ENCODE data around the gene LGALS8. TPM values are rescaled to one million over a fixed set of nuclear protein-coding genes. Genes with fewer than 3 reads are reported as not detected.
"Not testable (repeated sequence)": the region's sequence is repeated elsewhere in the genome, so short reads cannot be mapped to it uniquely, and the experiment has no call there.

Gene LGALS8
- total RNA-seq, 4 donors from 2014 or later = 32.8 to 83.3 (median 51.9) TPM

DNA sequence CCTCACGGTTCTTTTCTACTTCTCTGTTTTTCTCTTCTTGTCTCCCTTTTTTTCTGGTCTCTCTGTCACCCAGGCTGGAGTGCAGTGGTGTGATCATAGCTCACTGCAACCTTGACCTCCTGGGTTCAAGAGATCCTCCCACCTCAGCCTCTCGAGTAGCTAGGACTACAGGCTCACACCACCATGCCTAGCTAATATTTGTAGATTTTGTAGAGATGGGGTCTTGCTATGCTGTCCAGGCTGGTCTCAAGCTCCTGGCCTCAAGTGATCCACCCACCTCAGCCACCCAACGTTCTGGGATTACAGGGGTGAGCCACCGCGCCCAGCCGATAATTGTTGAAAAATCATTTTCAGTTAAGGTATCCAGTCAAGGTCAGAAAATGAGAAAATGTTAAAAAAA is 25.9 kb upstream of the LGALS8 start:
- Histone ChIP-seq H3K4me3 (no peak overlapping the region), H3K27me3 (no peaks in the 10 kb centered on the region), H3K4me1 (peaks cover 4 to 14% (median 11%) of the 10 kb centered on the region in 4 donors), H3K27ac (replicated peaks in 1 of 4) (no peak overlapping the region), H3K9me3 (no peaks in the 10 kb centered on the region), H3K36me3 (no peaks in the 10 kb centered on the region)
- TF ChIP-seq, protein P1, sequence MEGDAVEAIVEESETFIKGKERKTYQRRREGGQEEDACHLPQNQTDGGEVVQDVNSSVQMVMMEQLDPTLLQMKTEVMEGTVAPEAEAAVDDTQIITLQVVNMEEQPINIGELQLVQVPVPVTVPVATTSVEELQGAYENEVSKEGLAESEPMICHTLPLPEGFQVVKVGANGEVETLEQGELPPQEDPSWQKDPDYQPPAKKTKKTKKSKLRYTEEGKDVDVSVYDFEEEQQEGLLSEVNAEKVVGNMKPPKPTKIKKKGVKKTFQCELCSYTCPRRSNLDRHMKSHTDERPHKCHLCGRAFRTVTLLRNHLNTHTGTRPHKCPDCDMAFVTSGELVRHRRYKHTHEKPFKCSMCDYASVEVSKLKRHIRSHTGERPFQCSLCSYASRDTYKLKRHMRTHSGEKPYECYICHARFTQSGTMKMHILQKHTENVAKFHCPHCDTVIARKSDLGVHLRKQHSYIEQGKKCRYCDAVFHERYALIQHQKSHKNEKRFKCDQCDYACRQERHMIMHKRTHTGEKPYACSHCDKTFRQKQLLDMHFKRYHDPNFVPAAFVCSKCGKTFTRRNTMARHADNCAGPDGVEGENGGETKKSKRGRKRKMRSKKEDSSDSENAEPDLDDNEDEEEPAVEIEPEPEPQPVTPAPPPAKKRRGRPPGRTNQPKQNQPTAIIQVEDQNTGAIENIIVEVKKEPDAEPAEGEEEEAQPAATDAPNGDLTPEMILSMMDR (IDR thresholded peaks at IDR 0.05) = no peak
- TF ChIP-seq POLR2A (IDR thresholded peaks at IDR 0.05; ENCODE audit: low read depth) = no peak
- TF ChIP-seq POLR2AphosphoS5 (IDR thresholded peaks at IDR 0.05) = no peak
- no peak for TF ChIP-seq EP300 (IDR thresholded peaks at IDR 0.05)
- intact Hi-C loops (cut with DNase I) = no loop called here
- no peak for DNase-seq (ENCODE audit: extremely low spot score)
- WGBS = 75% methylated on average over 6 of the region's 6 CpGs

DNA sequence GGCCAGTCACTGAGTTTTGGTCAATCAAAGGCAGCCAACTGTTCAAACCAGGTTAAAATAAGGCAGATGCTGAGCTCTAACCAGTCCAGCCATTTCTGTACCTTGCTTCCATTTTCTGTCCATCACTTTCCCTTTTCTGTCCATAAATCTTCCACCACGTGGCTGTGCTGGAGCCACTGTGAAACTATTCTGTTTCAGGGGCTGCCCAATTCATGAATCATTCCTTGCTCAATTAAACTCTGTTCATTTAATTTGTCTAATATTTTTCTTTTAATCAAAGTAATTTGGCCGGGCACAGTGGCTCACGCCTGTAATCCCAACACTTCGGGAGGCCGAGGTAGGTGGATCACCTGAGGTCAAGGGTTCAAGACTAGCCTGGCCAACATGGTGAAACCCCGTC is 22.7 kb upstream of the LGALS8 start:
- TF ChIP-seq, protein P1 (IDR thresholded peaks at IDR 0.05) = no peak
- TF ChIP-seq POLR2A (IDR thresholded peaks at IDR 0.05; ENCODE audit: low read depth) (no peak), POLR2AphosphoS5 (IDR thresholded peaks at IDR 0.05) (no peak), EP300 (IDR thresholded peaks at IDR 0.05) (no peak)
- Histone ChIP-seq H3K27me3 (no peaks in the 10 kb centered on the region), H3K4me3 (no peak overlapping the region), H3K4me1 (peaks cover 8 to 12% (median 11%) of the 10 kb centered on the region in 4 donors), H3K36me3 (no peaks in the 10 kb centered on the region), H3K9me3 (no peaks in the 10 kb centered on the region), H3K27ac (replicated peaks in 1 of 4) (no peak overlapping the region)
- intact Hi-C loops (cut with DNase I) = no loop called here
- DNase-seq (ENCODE audit: extremely low spot score) = no peak
- 90% methylated on average over 6 of the region's 6 CpGs for WGBS

DNA sequence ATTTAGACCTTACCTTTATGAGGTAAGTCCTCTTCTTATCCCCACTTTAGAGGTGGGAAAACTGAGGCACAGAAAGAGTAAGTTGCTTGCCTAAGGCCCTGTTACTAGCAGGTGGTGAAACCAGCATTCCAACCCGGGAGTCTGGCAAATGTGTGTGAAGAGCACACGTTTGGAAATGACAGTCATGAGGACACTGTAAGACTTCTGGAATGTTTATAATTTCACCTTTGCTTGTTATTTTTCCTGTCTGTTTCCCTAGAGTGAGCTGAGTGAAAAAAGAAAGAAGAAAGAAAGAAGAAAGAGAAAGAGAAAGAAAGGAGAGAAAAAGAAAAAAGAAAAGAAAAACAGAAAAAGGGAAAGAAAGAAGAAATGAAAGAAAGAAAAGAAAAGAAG is 21.2 kb upstream of the LGALS8 start:
- peak in 1 of 2 donors; percentile 44 for TF ChIP-seq POLR2AphosphoS5 (IDR thresholded peaks at IDR 0.05)
- TF ChIP-seq, protein P1 (IDR thresholded peaks at IDR 0.05) = no peak
- no peak for DNase-seq (ENCODE audit: extremely low spot score)
- Histone ChIP-seq H3K4me3 (peak overlapping the region in 3 of 4 donors; percentile 38 to 46 (median 40)), H3K4me1 (peaks cover 8 to 12% (median 11%) of the 10 kb centered on the region in 4 donors), H3K27me3 (no peaks in the 10 kb centered on the region), H3K36me3 (no peaks in the 10 kb centered on the region), H3K27ac (replicated peaks in 1 of 4) (peak overlapping the region in 1 of 4 donors; percentile 44), H3K9me3 (no peaks in the 10 kb centered on the region)
- intact Hi-C loops (cut with DNase I) = no loop called here
- WGBS = 22% methylated on average over 2 of the region's 2 CpGs

DNA sequence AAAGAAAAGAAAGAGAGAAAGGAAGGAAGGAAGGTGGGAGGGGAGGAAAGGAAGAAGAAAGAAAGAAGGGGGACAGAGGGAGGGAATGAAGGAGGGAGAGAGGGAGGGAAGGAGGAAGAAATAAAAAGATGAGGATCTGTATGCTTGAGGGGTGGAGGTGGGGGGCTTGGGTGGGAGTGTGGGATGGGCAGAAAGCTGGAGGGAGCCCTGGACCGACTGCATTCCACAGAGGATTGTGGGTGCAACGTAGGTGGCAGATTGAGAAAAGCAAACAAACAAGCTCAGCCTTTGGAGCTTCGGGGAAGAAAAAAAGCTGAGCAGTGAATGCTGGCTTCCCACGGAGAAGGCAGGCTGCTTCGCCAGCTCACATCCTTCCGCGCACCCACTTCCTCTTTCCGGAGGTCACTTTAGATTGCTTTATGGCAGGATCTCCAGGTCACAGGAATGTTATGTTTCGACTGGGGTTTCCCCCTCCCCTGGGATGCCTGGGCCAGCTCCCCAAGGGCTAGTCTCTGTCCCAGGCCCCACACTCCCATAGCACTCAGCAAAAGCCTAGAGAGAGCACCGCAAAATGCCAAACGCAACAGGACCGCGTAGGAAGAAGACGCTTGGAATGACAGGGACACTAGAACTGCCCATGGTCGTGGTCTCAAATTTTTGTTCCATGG is 20.7 kb upstream of the LGALS8 start:
- Histone ChIP-seq H3K27ac (replicated peaks in 1 of 4) (peak overlapping the region in 1 of 4 donors; percentile 44), H3K9me3 (no peaks in the 10 kb centered on the region), H3K4me3 (peak overlapping the region; percentile 38 to 56 (median 43)), H3K36me3 (no peaks in the 10 kb centered on the region), H3K27me3 (no peaks in the 10 kb centered on the region), H3K4me1 (peaks cover 8 to 12% (median 11%) of the 10 kb centered on the region in 4 donors)
- intact Hi-C loops (cut with DNase I) = no loop called here
- no peak for DNase-seq (ENCODE audit: extremely low spot score)
- no peak for TF ChIP-seq POLR2A (IDR thresholded peaks at IDR 0.05; ENCODE audit: low read depth)
- TF ChIP-seq POLR2AphosphoS5 (IDR thresholded peaks at IDR 0.05) = no peak
- no peak for TF ChIP-seq EP300 (IDR thresholded peaks at IDR 0.05)
- TF ChIP-seq, protein P1 (IDR thresholded peaks at IDR 0.05) = no peak
- WGBS = 18% methylated on average over 15 of the region's 15 CpGs

DNA sequence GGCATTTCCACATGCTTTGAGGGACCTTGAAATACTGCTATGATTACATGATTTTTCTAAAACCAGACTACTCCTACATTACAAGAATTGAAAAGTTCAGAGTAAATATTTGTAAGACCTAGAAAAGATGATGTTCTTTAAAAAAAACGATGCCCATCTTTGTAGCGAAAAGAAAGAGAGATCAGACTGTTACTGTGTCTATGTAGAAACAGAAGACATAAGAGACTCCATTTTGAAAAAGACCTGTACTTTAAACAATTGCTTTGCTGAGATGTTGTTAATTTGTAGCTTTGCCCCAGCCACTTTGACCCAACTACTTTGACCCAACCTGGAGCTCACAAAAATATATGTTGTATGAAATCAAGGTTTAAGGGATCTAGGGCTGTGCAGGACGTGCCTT is 19.4 kb upstream of the LGALS8 start:
- H3K4me3 ChIP-seq; H3K9me3 ChIP-seq; H3K27me3 ChIP-seq; H3K36me3 ChIP-seq; DNase-seq (ENCODE audit: extremely low spot score); intact Hi-C loops (cut with DNase I); H3K27ac ChIP-seq (replicated peaks in 1 of 4): not testable (repeated sequence)
- H3K4me1 ChIP-seq = peaks cover 8 to 12% (median 11%) of the 10 kb centered on the region in 4 donors
- 88% methylated on average over 3 of the region's 3 CpGs for WGBS

All from esophagus muscularis mucosa (tissue), 4 donors.